ENCODE measurements around the gene DLGAP4. TPM values are rescaled to one million over a fixed set of nuclear protein-coding genes. Genes with fewer than 3 reads are reported as not detected.

DLGAP4 gene
- polyA plus RNA-seq, 1 donor (not counting 4 experiments of a cell fraction or from before 2014, with no cell fraction given): 9.6 TPM

GRCh38 chr20:36498386-36499179 is 192.4 kb downstream of the DLGAP4 start:
- TF ChIP-seq, protein P1, sequence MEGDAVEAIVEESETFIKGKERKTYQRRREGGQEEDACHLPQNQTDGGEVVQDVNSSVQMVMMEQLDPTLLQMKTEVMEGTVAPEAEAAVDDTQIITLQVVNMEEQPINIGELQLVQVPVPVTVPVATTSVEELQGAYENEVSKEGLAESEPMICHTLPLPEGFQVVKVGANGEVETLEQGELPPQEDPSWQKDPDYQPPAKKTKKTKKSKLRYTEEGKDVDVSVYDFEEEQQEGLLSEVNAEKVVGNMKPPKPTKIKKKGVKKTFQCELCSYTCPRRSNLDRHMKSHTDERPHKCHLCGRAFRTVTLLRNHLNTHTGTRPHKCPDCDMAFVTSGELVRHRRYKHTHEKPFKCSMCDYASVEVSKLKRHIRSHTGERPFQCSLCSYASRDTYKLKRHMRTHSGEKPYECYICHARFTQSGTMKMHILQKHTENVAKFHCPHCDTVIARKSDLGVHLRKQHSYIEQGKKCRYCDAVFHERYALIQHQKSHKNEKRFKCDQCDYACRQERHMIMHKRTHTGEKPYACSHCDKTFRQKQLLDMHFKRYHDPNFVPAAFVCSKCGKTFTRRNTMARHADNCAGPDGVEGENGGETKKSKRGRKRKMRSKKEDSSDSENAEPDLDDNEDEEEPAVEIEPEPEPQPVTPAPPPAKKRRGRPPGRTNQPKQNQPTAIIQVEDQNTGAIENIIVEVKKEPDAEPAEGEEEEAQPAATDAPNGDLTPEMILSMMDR (optimal IDR thresholded peaks at IDR 0.05 in 1 of 3, IDR thresholded peaks at IDR 0.05 in 1 of 3, conservative IDR thresholded peaks at IDR 0.05 in 1 of 3; ENCODE audit: extremely low read depth in 1 of 3, insufficient read depth in 2 of 3, low read length in 3 of 3): no peak
- TF ChIP-seq EZH2 (IDR thresholded peaks at IDR 0.05; ENCODE audit: low read length): no peak
- no peaks in the 10 kb centered on the region for H3K9me1 ChIP-seq (ENCODE audit: control insufficient read depth, extremely low read depth, insufficient read depth, low read length)
- no peak overlapping the region for H3K4me3 ChIP-seq (ENCODE audit: control insufficient read depth in 2 of 3, extremely low read depth in 1 of 3, insufficient read depth in 2 of 3, low read depth in 1 of 3, low read length in 3 of 3)
- peaks cover 13% of the 10 kb centered on the region for H3K79me2 ChIP-seq (ENCODE audit: control insufficient read depth, insufficient read depth, low read length)
- dilution Hi-C loops (cut with MboI; ENCODE audit: extremely low pct_ligation_motif_present, low sequenced_read_pairs): no loop called here
- H3K27me3 ChIP-seq (ENCODE audit: control insufficient read depth, extremely low read depth, insufficient read depth, low read length): no peaks in the 10 kb centered on the region
- FAIRE-seq (no peak), DNase-seq (ENCODE audit: low read depth, low spot score) (no peak)
- no peak overlapping the region for H3K27ac ChIP-seq (ENCODE audit: control insufficient read depth, insufficient read depth, low read length)
- H3K4me2 ChIP-seq (ENCODE audit: control insufficient read depth, extremely low read depth, insufficient read depth, low read depth, low read length): no peak overlapping the region
- H4K20me1 ChIP-seq (ENCODE audit: control insufficient read depth, extremely low read depth, insufficient read depth, low read length): peaks cover 3% of the 10 kb centered on the region
- no peak overlapping the region for H2AFZ ChIP-seq (ENCODE audit: control insufficient read depth, low read length)
- no peaks in the 10 kb centered on the region for H3K9me3 ChIP-seq (ENCODE audit: control insufficient read depth, low read depth, low read length)
- peaks cover 7% of the 10 kb centered on the region for H3K4me1 ChIP-seq (ENCODE audit: control insufficient read depth, extremely low read depth, insufficient read depth, low read length)
- peaks cover 32 to 41% of the 10 kb centered on the region in 2 experiments for H3K36me3 ChIP-seq (ENCODE audit: control insufficient read depth in 2 of 2, extremely low read depth in 1 of 2, insufficient read depth in 2 of 2, low read length in 2 of 2)
- H3K9ac ChIP-seq (ENCODE audit: control insufficient read depth, extremely low read depth, insufficient read depth, low read length): no peak overlapping the region

- no peak overlapping the region for H3K9ac ChIP-seq (ENCODE audit: control insufficient read depth, extremely low read depth, insufficient read depth, low read length)
- H3K9me3 ChIP-seq (ENCODE audit: control insufficient read depth, low read depth, low read length): no peaks in the 10 kb centered on the region
- no peak overlapping the region for H3K4me2 ChIP-seq (ENCODE audit: control insufficient read depth, extremely low read depth, insufficient read depth, low read depth, low read length)
- no peak overlapping the region for H3K27ac ChIP-seq (ENCODE audit: control insufficient read depth, insufficient read depth, low read length)
- TF ChIP-seq, protein P1 (optimal IDR thresholded peaks at IDR 0.05 in 1 of 3, IDR thresholded peaks at IDR 0.05 in 1 of 3, conservative IDR thresholded peaks at IDR 0.05 in 1 of 3; ENCODE audit: extremely low read depth in 1 of 3, insufficient read depth in 2 of 3, low read length in 3 of 3): no peak
- no peak for TF ChIP-seq EZH2 (IDR thresholded peaks at IDR 0.05; ENCODE audit: low read length)
- no peak overlapping the region for H2AFZ ChIP-seq (ENCODE audit: control insufficient read depth, low read length)
- no peaks in the 10 kb centered on the region for H3K9me1 ChIP-seq (ENCODE audit: control insufficient read depth, extremely low read depth, insufficient read depth, low read length)
- H3K27me3 ChIP-seq (ENCODE audit: control insufficient read depth, extremely low read depth, insufficient read depth, low read length): no peaks in the 10 kb centered on the region
- FAIRE-seq: no peak
- H3K36me3 ChIP-seq (ENCODE audit: control insufficient read depth in 2 of 2, extremely low read depth in 1 of 2, insufficient read depth in 2 of 2, low read length in 2 of 2): peaks cover 32 to 43% of the 10 kb centered on the region in 2 experiments
- peaks cover under 1% of the 10 kb centered on the region for H3K4me1 ChIP-seq (ENCODE audit: control insufficient read depth, extremely low read depth, insufficient read depth, low read length)
- H3K79me2 ChIP-seq (ENCODE audit: control insufficient read depth, insufficient read depth, low read length): peaks cover 13% of the 10 kb centered on the region
- dilution Hi-C loops (cut with MboI; ENCODE audit: extremely low pct_ligation_motif_present, low sequenced_read_pairs): no loop called here
- H4K20me1 ChIP-seq (ENCODE audit: control insufficient read depth, extremely low read depth, insufficient read depth, low read length): no peaks in the 10 kb centered on the region
- DNase-seq (ENCODE audit: low read depth, low spot score): no peak
- no peak overlapping the region for H3K4me3 ChIP-seq (ENCODE audit: control insufficient read depth in 2 of 3, extremely low read depth in 1 of 3, insufficient read depth in 2 of 3, low read depth in 1 of 3, low read length in 3 of 3)
Observed at GRCh38 chr20:36499211-36499610, 193.1 kb downstream of the DLGAP4 start.
